ENCODE measurements around the gene WRNIP1.

WRNIP1 gene

GRCh38 chr6:2765166-2765895, at the start of gene WRNIP1:
TSS of gene WRNIP1 (plus strand) at chr6:2765393. CDS start at chr6:2765623, 230 bp downstream.
- DNase-seq (peak; percentile 98), ATAC-seq (replicated peaks) (peak; percentile 90 to 93)
- peak within 1 kb of the TSS; percentile 100 for H3K27ac Mint-ChIP-seq
- H3K4me3 Mint-ChIP-seq, result peak within 1 kb of the TSS; percentile 94 to 97
- peaks cover 3 to 15% of the 10 kb centered on the region in 2 donors for H3K36me3 Mint-ChIP-seq
- peaks cover 0 to 2% of the 10 kb centered on the region in 2 donors for H3K9me3 Mint-ChIP-seq
- H3K27me3 Mint-ChIP-seq, result no peaks in the 10 kb centered on the region
- H3K4me1 Mint-ChIP-seq, result peaks cover 26 to 35% of the 10 kb centered on the region in 2 donors

- ATAC-seq (replicated peaks) (no peak), DNase-seq (no peak)
- Mint-ChIP-seq H3K27ac (no peak overlapping the region), H3K9me3 (no peaks in the 10 kb centered on the region), H3K4me1 (peaks cover 0 to 9% of the 10 kb centered on the region in 2 donors), H3K36me3 (peaks cover 0 to 4% of the 10 kb centered on the region in 2 donors), H3K4me3 (no peak overlapping the region), H3K27me3 (no peaks in the 10 kb centered on the region)
Observed at GRCh38 chr6:2715737-2716136, 49.5 kb upstream of the WRNIP1 start.

- ATAC-seq (replicated peaks), result no peak
- Mint-ChIP-seq H3K9me3 (peaks cover 0 to 4% of the 10 kb centered on the region in 2 donors), H3K4me3 (no peak overlapping the region), H3K27ac (no peak overlapping the region), H3K27me3 (no peaks in the 10 kb centered on the region), H3K36me3 (peaks cover 5 to 7% of the 10 kb centered on the region in 2 donors), H3K4me1 (peaks cover 0 to 9% of the 10 kb centered on the region in 2 donors)
- no peak for DNase-seq
Observed at GRCh38 chr6:2716936-2717700, 48.1 kb upstream of the WRNIP1 start.

DNA sequence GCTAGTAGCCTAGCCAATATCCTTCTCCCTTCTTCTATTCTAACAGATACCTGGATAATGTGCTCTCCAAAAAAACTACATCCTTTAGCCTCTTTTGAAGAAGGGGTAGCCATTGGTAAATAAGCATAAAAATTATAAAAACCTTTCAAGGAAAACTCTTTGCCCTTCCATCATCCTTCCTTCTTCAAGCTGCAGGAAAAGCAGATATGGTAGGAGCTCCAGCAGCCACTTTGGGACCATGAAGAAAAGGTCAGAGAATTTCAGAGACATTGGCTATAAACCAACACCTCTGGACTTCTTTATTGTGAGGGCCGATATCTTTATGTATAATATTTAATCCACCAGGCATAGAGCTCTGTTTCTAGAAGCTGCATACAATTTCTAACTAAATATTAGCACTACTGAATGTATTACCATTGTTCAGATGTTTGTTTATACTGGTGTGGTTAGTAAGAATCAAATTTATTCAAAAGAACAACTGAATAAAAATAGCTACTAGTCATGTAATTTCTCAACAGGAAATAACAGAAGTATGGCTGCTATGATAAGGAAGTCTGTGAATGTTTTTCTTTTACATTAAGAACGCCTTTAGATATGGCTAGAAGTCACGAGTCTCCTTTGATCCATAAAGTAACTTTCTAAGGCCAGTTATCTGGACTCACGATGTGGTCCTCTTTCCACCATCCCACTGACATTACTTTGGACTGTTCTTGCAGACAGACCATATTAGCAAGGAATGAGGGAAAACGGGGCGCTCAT, 46.7 kb upstream of the WRNIP1 start:
- Mint-ChIP-seq H3K36me3 (peaks cover 5 to 11% of the 10 kb centered on the region in 2 donors), H3K4me3 (no peak overlapping the region), H3K4me1 (peaks cover 0 to 9% of the 10 kb centered on the region in 2 donors), H3K27ac (no peak overlapping the region), H3K9me3 (peaks cover 2 to 8% of the 10 kb centered on the region in 2 donors), H3K27me3 (no peaks in the 10 kb centered on the region)
- DNase-seq (no peak), ATAC-seq (replicated peaks) (no peak)

DNA sequence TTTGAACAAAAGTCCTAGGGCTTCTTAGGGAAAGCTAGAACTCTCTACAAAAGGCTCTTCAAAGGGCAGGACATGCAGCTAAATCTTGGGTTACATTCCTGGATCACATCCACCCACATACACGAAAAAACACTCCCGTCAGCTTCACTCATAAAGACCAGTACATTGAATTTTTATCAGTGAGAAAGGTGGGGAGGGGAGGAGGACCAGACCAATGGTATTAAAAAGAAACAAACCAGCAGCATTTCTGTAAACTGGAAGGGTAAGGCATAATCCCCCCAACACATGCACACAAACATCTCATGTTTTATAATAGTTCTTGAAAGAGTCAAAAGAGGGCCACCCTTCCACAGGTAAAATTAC, 46.1 kb upstream of the WRNIP1 start:
- DNase-seq, result no peak

GRCh38 chr6:2721219-2721618, 44.0 kb upstream of the WRNIP1 start:
- peaks cover 2 to 8% of the 10 kb centered on the region in 2 donors for H3K9me3 Mint-ChIP-seq

More for the DNA sequence above, 46.1 kb upstream of the WRNIP1 start:
- Mint-ChIP-seq H3K27ac (no peak overlapping the region), H3K4me3 (no peak overlapping the region), H3K4me1 (peaks cover 0 to 9% of the 10 kb centered on the region in 2 donors), H3K9me3 (peaks cover 2 to 8% of the 10 kb centered on the region in 2 donors), H3K36me3 (peaks cover 5 to 11% of the 10 kb centered on the region in 2 donors), H3K27me3 (no peaks in the 10 kb centered on the region)
- ATAC-seq (replicated peaks), result no peak

DNA sequence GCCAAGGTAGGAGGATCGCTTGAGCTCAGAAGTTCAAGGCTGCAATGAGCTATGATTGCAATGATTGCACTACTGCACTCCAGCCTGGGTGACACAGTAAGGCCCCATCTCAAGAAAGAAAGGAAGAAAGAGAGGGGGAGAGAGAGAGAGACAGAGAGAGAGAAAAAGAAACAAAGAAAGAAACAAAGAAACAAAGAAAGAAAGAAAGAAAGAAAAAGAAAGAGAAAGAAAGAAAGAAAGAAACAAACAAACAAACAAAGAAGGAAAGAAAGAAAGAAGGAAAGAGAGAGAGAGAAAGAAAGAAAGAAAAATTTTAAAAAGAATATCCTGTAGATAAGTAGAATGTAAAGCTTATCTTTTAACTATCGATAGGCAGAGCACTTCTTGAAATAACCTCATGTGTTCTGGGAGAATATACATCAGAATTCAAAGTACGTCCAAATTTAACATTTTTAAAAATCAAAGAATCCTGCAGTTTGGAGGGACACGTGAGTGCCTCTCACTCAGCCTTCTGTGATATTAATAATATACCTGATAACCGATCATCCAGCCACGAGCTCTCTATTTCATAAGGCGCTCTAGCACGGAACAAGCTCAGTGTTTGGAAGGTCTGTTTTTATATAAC, 39.7 kb upstream of the WRNIP1 start:
- ATAC-seq (replicated peaks) (no peak), DNase-seq (no peak)
- Mint-ChIP-seq H3K36me3 (peaks cover 5 to 15% of the 10 kb centered on the region in 2 donors), H3K27me3 (peaks cover 0 to 5% of the 10 kb centered on the region in 2 donors), H3K9me3 (peaks cover 2 to 8% of the 10 kb centered on the region in 2 donors), H3K4me3 (no peak overlapping the region), H3K4me1 (peaks cover 4 to 17% of the 10 kb centered on the region in 2 donors), H3K27ac (peak overlapping the region; percentile 90)

More at GRCh38 chr6:2721219-2721618, 44.0 kb upstream of the WRNIP1 start:
- ATAC-seq (replicated peaks) (no peak), DNase-seq (no peak)
- H3K36me3 Mint-ChIP-seq, result peaks cover 5 to 11% of the 10 kb centered on the region in 2 donors
- H3K27me3 Mint-ChIP-seq, result no peaks in the 10 kb centered on the region
- H3K27ac Mint-ChIP-seq, result no peak overlapping the region
- no peak overlapping the region for H3K4me3 Mint-ChIP-seq
- H3K4me1 Mint-ChIP-seq, result peaks cover 3 to 13% of the 10 kb centered on the region in 2 donors

DNA sequence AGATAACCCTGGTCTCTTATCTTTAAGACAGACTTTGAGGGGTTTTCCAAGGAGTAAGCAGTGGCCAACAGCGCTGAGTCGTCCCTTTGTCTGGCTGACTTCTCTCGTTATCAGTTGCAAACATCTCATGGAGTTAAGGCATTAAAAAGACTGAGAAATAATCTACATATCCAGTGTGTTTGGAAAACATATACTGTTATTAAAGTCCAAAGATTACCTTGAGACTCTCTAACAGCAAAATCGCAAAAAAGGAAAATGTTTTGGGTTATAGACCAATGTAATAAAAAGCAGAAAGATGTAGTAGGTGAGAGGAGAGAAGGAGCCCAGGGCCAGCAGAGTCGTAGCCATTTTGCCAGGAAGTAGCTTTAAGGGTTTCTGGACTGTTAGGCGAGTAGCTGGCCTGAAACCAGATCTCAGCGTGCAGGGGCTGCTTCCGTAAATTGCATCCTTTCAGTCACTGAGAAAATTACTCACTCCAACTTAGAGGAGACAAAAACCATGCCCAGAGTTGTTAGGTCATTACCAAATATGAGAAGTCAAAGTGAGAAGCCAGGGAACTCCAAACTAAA, 39.1 kb upstream of the WRNIP1 start:
- H3K27ac Mint-ChIP-seq, result peak overlapping the region; percentile 90
- peaks cover 2 to 8% of the 10 kb centered on the region in 2 donors for H3K9me3 Mint-ChIP-seq
- H3K4me3 Mint-ChIP-seq, result no peak overlapping the region
- peaks cover 6 to 19% of the 10 kb centered on the region in 2 donors for H3K4me1 Mint-ChIP-seq
- peaks cover 0 to 5% of the 10 kb centered on the region in 2 donors for H3K27me3 Mint-ChIP-seq
- ATAC-seq (replicated peaks) (peak; percentile 94 to 96), DNase-seq (peak; percentile 22)
- H3K36me3 Mint-ChIP-seq, result peaks cover 5 to 15% of the 10 kb centered on the region in 2 donors

- Mint-ChIP-seq H3K27me3 (peaks cover 0 to 5% of the 10 kb centered on the region in 2 donors), H3K4me1 (peaks cover 14 to 51% of the 10 kb centered on the region in 2 donors), H3K27ac (no peak overlapping the region), H3K9me3 (no peaks in the 10 kb centered on the region), H3K4me3 (no peak overlapping the region), H3K36me3 (peaks cover 3 to 17% of the 10 kb centered on the region in 2 donors)
- ATAC-seq (replicated peaks), result no peak
- no peak for DNase-seq
Observed at GRCh38 chr6:2729921-2730320, 35.3 kb upstream of the WRNIP1 start.

GRCh38 chr6:2730353-2731107, 34.7 kb upstream of the WRNIP1 start:
- H3K4me3 Mint-ChIP-seq, result no peak overlapping the region
- DNase-seq, result no peak
- peaks cover 3 to 17% of the 10 kb centered on the region in 2 donors for H3K36me3 Mint-ChIP-seq
- peaks cover 0 to 5% of the 10 kb centered on the region in 2 donors for H3K27me3 Mint-ChIP-seq
- H3K27ac Mint-ChIP-seq, result no peak overlapping the region
- no peak for ATAC-seq (replicated peaks)
- H3K9me3 Mint-ChIP-seq, result no peaks in the 10 kb centered on the region
- peaks cover 15 to 55% of the 10 kb centered on the region in 2 donors for H3K4me1 Mint-ChIP-seq

- H3K4me3 Mint-ChIP-seq, result no peak overlapping the region
Observed at GRCh38 chr6:2731281-2731909, 33.8 kb upstream of the WRNIP1 start.

DNA sequence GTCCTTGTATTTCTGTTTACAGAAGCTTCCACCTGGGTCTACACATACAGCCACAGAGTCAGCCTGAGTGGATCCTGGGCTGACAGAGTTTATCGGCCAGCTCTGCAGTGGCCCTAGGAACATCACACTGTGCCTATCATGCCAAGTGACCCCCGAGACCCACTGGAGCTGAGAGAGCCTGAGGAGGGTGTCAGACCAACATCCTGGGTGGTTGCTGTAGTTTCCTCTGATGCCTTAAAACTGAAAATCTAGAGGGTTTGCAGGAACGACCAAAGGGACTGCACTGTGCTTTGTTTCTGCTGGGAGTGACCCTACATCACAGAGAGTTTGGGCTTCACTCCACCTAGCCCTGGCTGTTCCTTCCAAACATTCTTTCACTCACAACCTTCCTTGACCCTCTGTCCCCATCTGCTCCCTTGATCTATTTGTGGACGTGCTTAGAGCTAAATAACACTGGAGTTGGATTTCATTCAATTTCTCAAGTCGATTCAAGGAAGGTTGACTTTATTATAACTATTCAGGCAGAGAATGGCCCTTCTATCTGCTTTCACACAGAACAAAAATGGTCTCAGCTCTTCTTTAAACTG, 32.6 kb upstream of the WRNIP1 start:
- H3K27ac Mint-ChIP-seq, result peak overlapping the region; percentile 94
- H3K4me1 Mint-ChIP-seq, result peaks cover 17 to 62% of the 10 kb centered on the region in 2 donors
- peaks cover 1 to 17% of the 10 kb centered on the region in 2 donors for H3K36me3 Mint-ChIP-seq
- ATAC-seq (replicated peaks) (no peak), DNase-seq (no peak)
- H3K27me3 Mint-ChIP-seq, result peaks cover 0 to 5% of the 10 kb centered on the region in 2 donors
- no peaks in the 10 kb centered on the region for H3K9me3 Mint-ChIP-seq
- H3K4me3 Mint-ChIP-seq, result no peak overlapping the region

More at GRCh38 chr6:2731281-2731909, 33.8 kb upstream of the WRNIP1 start:
- Mint-ChIP-seq H3K4me1 (peaks cover 15 to 57% of the 10 kb centered on the region in 2 donors), H3K9me3 (no peaks in the 10 kb centered on the region), H3K36me3 (peaks cover 3 to 17% of the 10 kb centered on the region in 2 donors), H3K27ac (peak overlapping the region; percentile 20), H3K27me3 (peaks cover 0 to 5% of the 10 kb centered on the region in 2 donors)
- ATAC-seq (replicated peaks) (no peak), DNase-seq (no peak)
